ENCODE data around the gene TMEM205. TPM values are rescaled to one million over a fixed set of nuclear protein-coding genes. Genes with fewer than 3 reads are reported as not detected.
"Not testable (repeated sequence)": the region's sequence is repeated elsewhere in the genome, so short reads cannot be mapped to it uniquely, and the experiment has no call there.

The TMEM205 gene
- total RNA-seq, 1 donor from 2014 or later = 34.8 TPM

- Mint-ChIP-seq H3K36me3 (ENCODE audit: low read depth) (no peaks in the 10 kb centered on the region), H3K9me3 (no peaks in the 10 kb centered on the region), H3K27ac (ENCODE audit: unreplicated experiment) (no peak overlapping the region), H3K4me3 (no peak overlapping the region), H3K4me1 (peaks cover 28% of the 10 kb centered on the region), H3K27me3 (ENCODE audit: low read depth) (peaks cover 39% of the 10 kb centered on the region)
- DNase-seq (ENCODE audit: low read depth, low spot score) = no peak
- no peak for TF ChIP-seq CTCF (conservative IDR thresholded peaks at IDR 0.05)
These were observed 37.6 kb upstream of the TMEM205 start for GRCh38 chr19:11383706-11384048.

DNA sequence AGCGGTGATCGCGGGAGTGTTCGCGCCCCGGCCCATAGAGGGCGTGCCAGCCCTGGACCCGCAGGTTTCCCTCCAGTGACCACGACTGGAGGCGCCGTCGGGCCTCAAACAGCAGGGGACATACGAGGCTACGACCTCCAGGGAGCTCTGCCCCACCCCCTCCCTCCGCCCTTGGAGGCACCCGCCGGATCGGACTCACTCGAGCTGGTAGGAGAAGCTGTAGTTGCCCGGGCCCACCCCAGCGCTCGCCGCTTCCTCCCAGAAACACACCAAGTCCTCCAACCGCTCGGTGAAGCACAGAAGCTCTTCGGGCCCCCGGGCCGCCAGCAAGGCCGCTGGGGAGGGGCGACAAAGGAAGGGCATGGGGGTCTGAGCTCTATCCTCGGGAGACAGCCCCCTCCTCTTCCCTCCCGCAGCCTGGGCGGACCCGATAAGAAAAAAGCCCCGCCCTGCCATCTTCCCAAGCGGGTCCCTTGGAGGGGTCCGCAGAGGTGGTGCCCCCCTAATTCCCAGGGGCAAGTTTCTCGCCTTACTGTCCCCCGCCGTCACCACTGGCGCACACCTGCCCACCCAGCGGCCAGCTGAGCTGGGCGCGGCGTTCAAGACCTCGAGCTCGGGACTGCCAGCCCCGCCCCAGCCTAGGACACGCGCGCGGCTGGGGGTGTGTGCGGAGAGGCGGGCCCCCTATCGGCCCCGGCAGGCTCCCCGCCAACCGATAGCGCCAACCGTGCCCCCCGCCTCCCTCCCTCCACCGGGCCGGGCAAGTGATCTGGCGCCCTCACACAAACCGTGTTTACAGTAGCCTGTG, 37.0 kb upstream of the TMEM205 start:
- H3K4me1 Mint-ChIP-seq = peaks cover 33% of the 10 kb centered on the region
- no peaks in the 10 kb centered on the region for H3K36me3 Mint-ChIP-seq (ENCODE audit: low read depth)
- peaks cover 39% of the 10 kb centered on the region for H3K27me3 Mint-ChIP-seq (ENCODE audit: low read depth)
- H3K9me3 Mint-ChIP-seq = no peaks in the 10 kb centered on the region
- peak; percentile 44 for DNase-seq (ENCODE audit: low read depth, low spot score)
- no peak overlapping the region for H3K27ac Mint-ChIP-seq (ENCODE audit: unreplicated experiment)
- H3K4me3 Mint-ChIP-seq = peak overlapping the region; percentile 72
- TF ChIP-seq CTCF (conservative IDR thresholded peaks at IDR 0.05) = peak; percentile 77

DNA sequence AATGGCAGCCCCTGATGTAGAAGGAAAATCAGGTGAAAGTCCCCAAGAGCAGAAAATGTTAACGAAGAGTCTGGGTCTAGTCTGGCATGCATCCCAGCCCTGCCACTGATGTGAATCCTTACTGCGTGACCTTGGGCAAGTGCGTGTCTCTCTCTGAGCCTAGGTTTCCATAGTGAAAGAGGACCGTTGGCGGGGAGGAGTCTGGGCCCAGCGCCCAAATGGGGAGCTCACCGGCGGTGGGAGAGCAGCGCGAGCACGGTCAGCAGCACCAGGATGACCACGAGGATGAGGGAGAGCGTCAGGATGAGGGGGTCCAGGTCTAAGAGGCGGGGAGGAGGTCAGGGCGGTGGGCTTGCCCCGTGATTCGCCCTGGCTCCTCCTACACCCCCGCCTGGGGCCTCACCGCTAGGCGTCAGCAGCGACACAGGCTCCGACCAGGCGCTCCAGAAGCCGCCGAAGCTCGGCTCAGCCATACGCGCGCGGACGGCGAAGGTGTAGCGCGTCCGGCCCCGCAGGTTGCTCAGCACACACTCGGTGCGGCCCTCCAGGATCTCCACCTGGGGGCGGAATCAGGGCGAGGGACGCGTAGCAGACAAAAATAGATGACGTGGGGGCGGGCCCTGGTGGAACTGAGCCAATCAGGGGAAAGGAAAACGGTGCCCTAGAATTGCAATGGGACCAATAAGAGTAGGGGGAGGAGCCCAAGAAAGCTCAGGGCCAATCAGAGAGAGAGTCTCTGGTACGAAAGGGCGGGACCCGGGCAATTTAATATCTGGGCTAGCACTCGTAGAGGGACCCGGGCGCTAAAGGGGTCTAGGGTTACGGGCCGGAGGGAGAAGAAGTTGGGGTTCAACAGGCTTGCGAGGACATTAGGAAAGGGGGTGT, 34.8 kb upstream of the TMEM205 start:
- H3K36me3 Mint-ChIP-seq (ENCODE audit: low read depth) = no peaks in the 10 kb centered on the region
- peak overlapping the region; percentile 99 for H3K4me3 Mint-ChIP-seq

GRCh38 chr19:11379857-11380350, 33.8 kb upstream of the TMEM205 start:
- H3K9me3 Mint-ChIP-seq = no peaks in the 10 kb centered on the region
- DNase-seq (ENCODE audit: low read depth, low spot score) = no peak
- no peak overlapping the region for H3K27ac Mint-ChIP-seq (ENCODE audit: unreplicated experiment)
- no peak for TF ChIP-seq CTCF (conservative IDR thresholded peaks at IDR 0.05)
- H3K27me3 Mint-ChIP-seq (ENCODE audit: low read depth) = peaks cover 38% of the 10 kb centered on the region
- no peaks in the 10 kb centered on the region for H3K36me3 Mint-ChIP-seq (ENCODE audit: low read depth)
- H3K4me1 Mint-ChIP-seq = peaks cover 43% of the 10 kb centered on the region
- peak overlapping the region; percentile 99 for H3K4me3 Mint-ChIP-seq

More for the DNA sequence above, 34.8 kb upstream of the TMEM205 start:
- DNase-seq (ENCODE audit: low read depth, low spot score) = peak; percentile 87
- TF ChIP-seq CTCF (conservative IDR thresholded peaks at IDR 0.05) = peak; percentile 75
- Mint-ChIP-seq H3K9me3 (no peaks in the 10 kb centered on the region), H3K4me1 (peaks cover 40% of the 10 kb centered on the region), H3K27ac (ENCODE audit: unreplicated experiment) (peak overlapping the region; percentile 91), H3K27me3 (ENCODE audit: low read depth) (peaks cover 39% of the 10 kb centered on the region)

DNA sequence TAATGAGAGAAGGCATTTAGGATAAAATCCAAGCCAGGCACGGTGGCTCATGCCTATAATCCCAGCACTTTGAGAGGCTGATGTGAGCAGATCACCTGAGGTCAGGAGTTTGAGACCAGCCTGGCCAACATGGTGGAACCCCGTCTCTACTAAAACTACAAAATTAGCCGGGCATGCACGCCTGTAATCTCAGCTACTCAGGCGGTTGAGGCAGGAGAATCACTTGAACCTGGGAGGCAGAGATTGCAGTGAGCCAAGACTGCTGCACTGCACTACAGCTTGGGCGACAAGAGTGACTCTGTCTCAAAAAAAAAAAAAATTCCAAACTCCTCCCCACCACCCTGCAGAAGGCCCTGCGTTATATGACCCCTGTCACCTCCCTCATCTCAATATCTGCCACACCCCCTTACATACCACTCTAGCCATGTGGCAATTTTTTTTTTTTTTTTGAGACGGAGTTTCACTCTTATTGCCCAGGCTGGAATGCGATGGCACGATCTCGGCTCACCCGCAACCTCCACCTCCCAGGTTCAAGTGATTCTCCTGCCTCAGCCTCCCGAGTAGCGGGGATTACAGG, 33.3 kb upstream of the TMEM205 start:
- not testable (repeated sequence) for H3K27ac Mint-ChIP-seq (ENCODE audit: unreplicated experiment); H3K9me3 Mint-ChIP-seq; H3K4me3 Mint-ChIP-seq; DNase-seq (ENCODE audit: low read depth, low spot score); H3K36me3 Mint-ChIP-seq (ENCODE audit: low read depth)
- peaks cover 33% of the 10 kb centered on the region for H3K27me3 Mint-ChIP-seq (ENCODE audit: low read depth)
- peaks cover 38% of the 10 kb centered on the region for H3K4me1 Mint-ChIP-seq

Measured in neural crest cell (in vitro differentiated cells).